ENCODE data around the gene BAHCC1.
"Not testable (repeated sequence)": the region's sequence is repeated elsewhere in the genome, so short reads cannot be mapped to it uniquely, and the experiment has no call there.

DNA sequence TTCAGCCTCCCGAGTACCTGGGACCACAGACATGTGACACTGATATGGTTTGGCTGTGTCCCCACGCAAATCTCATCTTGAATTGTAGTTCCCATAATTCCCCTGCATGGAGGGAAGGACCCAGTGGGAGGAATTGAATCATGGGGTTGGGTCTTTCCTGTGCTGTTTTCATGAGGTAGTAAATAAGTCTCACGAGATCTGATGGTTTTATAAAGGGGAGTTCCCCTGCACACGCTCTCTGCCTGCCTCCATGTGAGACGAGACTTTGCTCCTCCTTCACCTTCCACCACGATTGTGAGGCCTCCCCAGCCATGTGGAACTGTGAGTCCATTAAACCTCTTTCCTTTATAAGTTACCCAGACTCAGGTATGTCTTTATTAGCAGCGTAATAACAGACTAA, 33.3 kb upstream of the BAHCC1 start:
- TF ChIP-seq, protein P1, sequence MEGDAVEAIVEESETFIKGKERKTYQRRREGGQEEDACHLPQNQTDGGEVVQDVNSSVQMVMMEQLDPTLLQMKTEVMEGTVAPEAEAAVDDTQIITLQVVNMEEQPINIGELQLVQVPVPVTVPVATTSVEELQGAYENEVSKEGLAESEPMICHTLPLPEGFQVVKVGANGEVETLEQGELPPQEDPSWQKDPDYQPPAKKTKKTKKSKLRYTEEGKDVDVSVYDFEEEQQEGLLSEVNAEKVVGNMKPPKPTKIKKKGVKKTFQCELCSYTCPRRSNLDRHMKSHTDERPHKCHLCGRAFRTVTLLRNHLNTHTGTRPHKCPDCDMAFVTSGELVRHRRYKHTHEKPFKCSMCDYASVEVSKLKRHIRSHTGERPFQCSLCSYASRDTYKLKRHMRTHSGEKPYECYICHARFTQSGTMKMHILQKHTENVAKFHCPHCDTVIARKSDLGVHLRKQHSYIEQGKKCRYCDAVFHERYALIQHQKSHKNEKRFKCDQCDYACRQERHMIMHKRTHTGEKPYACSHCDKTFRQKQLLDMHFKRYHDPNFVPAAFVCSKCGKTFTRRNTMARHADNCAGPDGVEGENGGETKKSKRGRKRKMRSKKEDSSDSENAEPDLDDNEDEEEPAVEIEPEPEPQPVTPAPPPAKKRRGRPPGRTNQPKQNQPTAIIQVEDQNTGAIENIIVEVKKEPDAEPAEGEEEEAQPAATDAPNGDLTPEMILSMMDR (IDR thresholded peaks at IDR 0.05; ENCODE audit: low read length) = not testable (repeated sequence)
- TF ChIP-seq EZH2 (IDR thresholded peaks at IDR 0.05; ENCODE audit: borderline replicate concordance, low read length) = not testable (repeated sequence)

All from OCI-LY1 (cell line).